Measurements from ENCODE around the gene VSIG8.

DNA sequence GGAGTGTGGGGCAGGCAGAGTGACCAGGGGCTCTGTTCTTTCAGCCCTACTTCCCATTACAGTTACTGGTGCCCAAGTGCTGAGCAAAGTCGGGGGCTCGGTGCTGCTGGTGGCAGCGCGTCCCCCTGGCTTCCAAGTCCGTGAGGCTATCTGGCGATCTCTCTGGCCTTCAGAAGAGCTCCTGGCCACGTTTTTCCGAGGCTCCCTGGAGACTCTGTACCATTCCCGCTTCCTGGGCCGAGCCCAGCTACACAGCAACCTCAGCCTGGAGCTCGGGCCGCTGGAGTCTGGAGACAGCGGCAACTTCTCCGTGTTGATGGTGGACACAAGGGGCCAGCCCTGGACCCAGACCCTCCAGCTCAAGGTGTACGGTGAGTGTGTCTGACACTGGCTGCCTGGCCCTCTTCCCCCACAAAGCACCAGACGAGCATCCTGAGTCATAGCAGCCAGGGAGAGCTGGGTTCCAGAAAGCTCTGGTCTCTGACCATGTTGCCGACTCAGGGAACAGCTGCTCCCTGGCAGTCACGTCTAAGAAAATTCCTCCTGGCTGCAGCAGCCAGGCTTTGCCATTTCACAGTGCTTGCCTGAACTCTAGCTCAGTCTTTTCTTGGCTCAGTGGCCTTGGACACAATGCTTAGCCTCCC is 32.5 kb downstream of the VSIG8 start:
- TF ChIP-seq, protein P1, sequence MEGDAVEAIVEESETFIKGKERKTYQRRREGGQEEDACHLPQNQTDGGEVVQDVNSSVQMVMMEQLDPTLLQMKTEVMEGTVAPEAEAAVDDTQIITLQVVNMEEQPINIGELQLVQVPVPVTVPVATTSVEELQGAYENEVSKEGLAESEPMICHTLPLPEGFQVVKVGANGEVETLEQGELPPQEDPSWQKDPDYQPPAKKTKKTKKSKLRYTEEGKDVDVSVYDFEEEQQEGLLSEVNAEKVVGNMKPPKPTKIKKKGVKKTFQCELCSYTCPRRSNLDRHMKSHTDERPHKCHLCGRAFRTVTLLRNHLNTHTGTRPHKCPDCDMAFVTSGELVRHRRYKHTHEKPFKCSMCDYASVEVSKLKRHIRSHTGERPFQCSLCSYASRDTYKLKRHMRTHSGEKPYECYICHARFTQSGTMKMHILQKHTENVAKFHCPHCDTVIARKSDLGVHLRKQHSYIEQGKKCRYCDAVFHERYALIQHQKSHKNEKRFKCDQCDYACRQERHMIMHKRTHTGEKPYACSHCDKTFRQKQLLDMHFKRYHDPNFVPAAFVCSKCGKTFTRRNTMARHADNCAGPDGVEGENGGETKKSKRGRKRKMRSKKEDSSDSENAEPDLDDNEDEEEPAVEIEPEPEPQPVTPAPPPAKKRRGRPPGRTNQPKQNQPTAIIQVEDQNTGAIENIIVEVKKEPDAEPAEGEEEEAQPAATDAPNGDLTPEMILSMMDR (IDR thresholded peaks at IDR 0.05): no peak
- TF ChIP-seq FOXK1 (CRISPR knock-in tag; IDR thresholded peaks at IDR 0.05) (no peak), NR3C1 (CRISPR knock-in tag; conservative IDR thresholded peaks at IDR 0.05; ENCODE audit: low read depth) (no peak), ZBTB21 (CRISPR knock-in tag; IDR thresholded peaks at IDR 0.05; ENCODE audit: borderline replicate concordance) (no peak), MXD4 (CRISPR knock-in tag; IDR thresholded peaks at IDR 0.05; ENCODE audit: borderline replicate concordance) (no peak)
- TF ChIP-seq, protein P2, sequence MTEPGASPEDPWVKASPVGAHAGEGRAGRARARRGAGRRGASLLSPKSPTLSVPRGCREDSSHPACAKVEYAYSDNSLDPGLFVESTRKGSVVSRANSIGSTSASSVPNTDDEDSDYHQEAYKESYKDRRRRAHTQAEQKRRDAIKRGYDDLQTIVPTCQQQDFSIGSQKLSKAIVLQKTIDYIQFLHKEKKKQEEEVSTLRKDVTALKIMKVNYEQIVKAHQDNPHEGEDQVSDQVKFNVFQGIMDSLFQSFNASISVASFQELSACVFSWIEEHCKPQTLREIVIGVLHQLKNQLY (CRISPR knock-in tag; IDR thresholded peaks at IDR 0.05): no peak
- TF ChIP-seq, protein P3, sequence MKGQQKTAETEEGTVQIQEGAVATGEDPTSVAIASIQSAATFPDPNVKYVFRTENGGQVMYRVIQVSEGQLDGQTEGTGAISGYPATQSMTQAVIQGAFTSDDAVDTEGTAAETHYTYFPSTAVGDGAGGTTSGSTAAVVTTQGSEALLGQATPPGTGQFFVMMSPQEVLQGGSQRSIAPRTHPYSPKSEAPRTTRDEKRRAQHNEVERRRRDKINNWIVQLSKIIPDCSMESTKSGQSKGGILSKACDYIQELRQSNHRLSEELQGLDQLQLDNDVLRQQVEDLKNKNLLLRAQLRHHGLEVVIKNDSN (CRISPR knock-in tag; IDR thresholded peaks at IDR 0.05): no peak
- TF ChIP-seq, protein P4, sequence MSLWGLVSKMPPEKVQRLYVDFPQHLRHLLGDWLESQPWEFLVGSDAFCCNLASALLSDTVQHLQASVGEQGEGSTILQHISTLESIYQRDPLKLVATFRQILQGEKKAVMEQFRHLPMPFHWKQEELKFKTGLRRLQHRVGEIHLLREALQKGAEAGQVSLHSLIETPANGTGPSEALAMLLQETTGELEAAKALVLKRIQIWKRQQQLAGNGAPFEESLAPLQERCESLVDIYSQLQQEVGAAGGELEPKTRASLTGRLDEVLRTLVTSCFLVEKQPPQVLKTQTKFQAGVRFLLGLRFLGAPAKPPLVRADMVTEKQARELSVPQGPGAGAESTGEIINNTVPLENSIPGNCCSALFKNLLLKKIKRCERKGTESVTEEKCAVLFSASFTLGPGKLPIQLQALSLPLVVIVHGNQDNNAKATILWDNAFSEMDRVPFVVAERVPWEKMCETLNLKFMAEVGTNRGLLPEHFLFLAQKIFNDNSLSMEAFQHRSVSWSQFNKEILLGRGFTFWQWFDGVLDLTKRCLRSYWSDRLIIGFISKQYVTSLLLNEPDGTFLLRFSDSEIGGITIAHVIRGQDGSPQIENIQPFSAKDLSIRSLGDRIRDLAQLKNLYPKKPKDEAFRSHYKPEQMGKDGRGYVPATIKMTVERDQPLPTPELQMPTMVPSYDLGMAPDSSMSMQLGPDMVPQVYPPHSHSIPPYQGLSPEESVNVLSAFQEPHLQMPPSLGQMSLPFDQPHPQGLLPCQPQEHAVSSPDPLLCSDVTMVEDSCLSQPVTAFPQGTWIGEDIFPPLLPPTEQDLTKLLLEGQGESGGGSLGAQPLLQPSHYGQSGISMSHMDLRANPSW (CRISPR knock-in tag; conservative IDR thresholded peaks at IDR 0.05; ENCODE audit: low read depth): no peak
- TF ChIP-seq, protein P5, sequence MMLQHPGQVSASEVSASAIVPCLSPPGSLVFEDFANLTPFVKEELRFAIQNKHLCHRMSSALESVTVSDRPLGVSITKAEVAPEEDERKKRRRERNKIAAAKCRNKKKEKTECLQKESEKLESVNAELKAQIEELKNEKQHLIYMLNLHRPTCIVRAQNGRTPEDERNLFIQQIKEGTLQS (CRISPR knock-in tag; conservative IDR thresholded peaks at IDR 0.05): no peak
- TF ChIP-seq, protein P6, sequence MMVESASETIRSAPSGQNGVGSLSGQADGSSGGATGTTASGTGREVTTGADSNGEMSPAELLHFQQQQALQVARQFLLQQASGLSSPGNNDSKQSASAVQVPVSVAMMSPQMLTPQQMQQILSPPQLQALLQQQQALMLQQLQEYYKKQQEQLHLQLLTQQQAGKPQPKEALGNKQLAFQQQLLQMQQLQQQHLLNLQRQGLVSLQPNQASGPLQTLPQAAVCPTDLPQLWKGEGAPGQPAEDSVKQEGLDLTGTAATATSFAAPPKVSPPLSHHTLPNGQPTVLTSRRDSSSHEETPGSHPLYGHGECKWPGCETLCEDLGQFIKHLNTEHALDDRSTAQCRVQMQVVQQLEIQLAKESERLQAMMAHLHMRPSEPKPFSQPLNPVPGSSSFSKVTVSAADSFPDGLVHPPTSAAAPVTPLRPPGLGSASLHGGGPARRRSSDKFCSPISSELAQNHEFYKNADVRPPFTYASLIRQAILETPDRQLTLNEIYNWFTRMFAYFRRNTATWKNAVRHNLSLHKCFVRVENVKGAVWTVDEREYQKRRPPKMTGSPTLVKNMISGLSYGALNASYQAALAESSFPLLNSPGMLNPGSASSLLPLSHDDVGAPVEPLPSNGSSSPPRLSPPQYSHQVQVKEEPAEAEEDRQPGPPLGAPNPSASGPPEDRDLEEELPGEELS (CRISPR knock-in tag; IDR thresholded peaks at IDR 0.05): no peak
